Uterus (tissue), 2 donors: ENCODE results near the gene KLK2.

Source experiments
- CTCF ChIP-seq, 4 experiments: fragments of 200-600 bp in 2 of 4; fragments of 450-650 bp in 2 of 4; sonication (generic) in 2 of 4; IDR thresholded peaks; one replicate each; pipeline ENCODE4 v1.5.1; 2016 to 2019; ENCODE audit warnings: antibody characterized with exemption in 4 of 4, mild to moderate bottlenecking in 2 of 4, moderate library complexity in 1 of 4
- POLR2A ChIP-seq, 2 donors: fragments of 450-650 bp; IDR thresholded peaks; one replicate each; pipeline ENCODE4 v1.6.1; 2016; ENCODE audit warnings: antibody characterized with exemption in 2 of 2, mild to moderate bottlenecking in 1 of 2, moderate library complexity in 1 of 2

- TF ChIP-seq CTCF (IDR thresholded peaks at IDR 0.05) (no peak), POLR2A (IDR thresholded peaks at IDR 0.05) (no peak)
Measured at GRCh38 chr19:50827476-50827875, 45.8 kb upstream of the KLK2 start.
